NCI-H1105 (cell line): Measurements from ENCODE around the gene SCNN1A.

Source experiments
- DNase-seq: peaks from one replicate; lab custom pipeline; 2025; lab: John Stamatoyannopoulos, UW

The SCNN1A gene

GRCh38 chr12:6384499-6385436 lies 9.4 kb upstream of the SCNN1A start:
- no peak for DNase-seq

- DNase-seq, result no peak
These were observed 8.5 kb upstream of the SCNN1A start, which contains the start of gene LTBR for GRCh38 chr12:6383572-6384498. Gene LTBR (plus strand): TSS chr12:6384162. CDS start chr12:6384359, 197 bp downstream.

GRCh38 chr12:6382982-6383381 lies 7.6 kb upstream of the SCNN1A start:
- DNase-seq, result no peak

- no peak for DNase-seq
These were observed 7.0 kb upstream of the SCNN1A start for GRCh38 chr12:6382371-6382770.

- DNase-seq, result no peak
These were observed 5.1 kb upstream of the SCNN1A start for GRCh38 chr12:6380141-6381121.

GRCh38 chr12:6378709-6379472 lies 3.5 kb upstream of the SCNN1A start:
- no peak for DNase-seq

GRCh38 chr12:6377667-6377994 lies 2.3 kb upstream of the SCNN1A start:
- no peak for DNase-seq

GRCh38 chr12:6376870-6377666 lies 1.7 kb upstream of the SCNN1A start:
- no peak for DNase-seq

- no peak for DNase-seq
These were observed 911 bp upstream of the SCNN1A start for GRCh38 chr12:6376079-6376869.

- DNase-seq, result no peak
These were observed 590 bp downstream of the SCNN1A start for GRCh38 chr12:6374786-6375160.

GRCh38 chr12:6374028-6374785 lies 1.2 kb downstream of the SCNN1A start:
- DNase-seq, result no peak

- DNase-seq, result peak; percentile 90
These were observed 2.2 kb downstream of the SCNN1A start for GRCh38 chr12:6373022-6373787.

GRCh38 chr12:6372403-6373003 lies 2.9 kb downstream of the SCNN1A start:
- peak; percentile 80 for DNase-seq

GRCh38 chr12:6370994-6371754 lies 4.2 kb downstream of the SCNN1A start:
- DNase-seq, result peak; percentile 92

GRCh38 chr12:6370576-6370935 lies 4.8 kb downstream of the SCNN1A start:
- no peak for DNase-seq

- no peak for DNase-seq
These were observed 5.3 kb downstream of the SCNN1A start for GRCh38 chr12:6369916-6370575.
